Suppressor macrophage (primary cell): ENCODE measurements around the gene SIN3A.
"Not testable (repeated sequence)": the region's sequence is repeated elsewhere in the genome, so short reads cannot be mapped to it uniquely, and the experiment has no call there.

ENCODE experiments used
- DNase-seq, 4 experiments: peaks; one replicate each; pipeline ENCODE4 v3.0.0-alpha.2; 2020 to 2022
- total RNA-seq, 17 experiments: gene quantifications; one replicate each; lab custom pipeline; 2026; ENCODE audit warnings: mixed read lengths in 6 of 17, inconsistent platforms in 3 of 17; lab: John Stamatoyannopoulos, UW

The SIN3A gene
- total RNA-seq, result 20.9 to 64.7 (median 39.8) reads per million in 17 experiments

DNA sequence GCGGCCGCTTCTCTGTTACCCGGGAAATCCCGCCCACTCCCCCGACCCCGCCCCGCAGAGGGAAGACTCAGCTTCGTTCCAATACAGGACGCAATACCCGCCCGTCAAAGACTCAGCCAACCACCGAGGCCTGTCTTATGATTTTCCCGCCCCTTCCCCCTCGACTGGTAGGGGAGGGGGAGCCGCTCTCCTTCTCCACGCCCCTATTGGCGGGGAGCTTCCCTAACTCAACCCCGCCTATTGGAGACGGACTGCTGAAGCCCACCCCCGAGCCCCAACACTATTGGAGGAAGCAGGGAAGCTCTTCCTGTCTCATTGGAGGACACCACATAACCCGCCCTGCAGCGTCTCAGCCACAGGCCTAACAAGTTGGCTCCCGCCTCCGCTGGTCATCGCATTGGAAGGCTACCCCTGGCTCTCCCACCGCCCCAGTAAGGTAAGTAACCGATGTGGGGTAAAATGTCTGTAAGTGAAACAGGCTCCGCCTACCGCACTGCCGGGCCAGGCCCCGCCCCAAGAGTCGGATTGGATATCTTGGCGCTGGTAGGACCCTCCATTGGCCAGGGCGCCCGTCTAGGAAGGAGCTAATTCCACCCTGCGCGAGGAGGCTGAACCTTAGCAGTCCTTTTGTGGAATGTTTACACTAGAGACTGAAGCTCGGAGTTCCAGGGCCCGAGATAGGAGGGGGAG is at the start of gene SIN3A:
SIN3A (minus strand) TSS at position 17 of the 690 bp plus-strand sequence. CDS start 21,315 bp downstream, outside the sequence.
- DNase-seq, result peak; percentile 99 to 100 (median 99)

DNA sequence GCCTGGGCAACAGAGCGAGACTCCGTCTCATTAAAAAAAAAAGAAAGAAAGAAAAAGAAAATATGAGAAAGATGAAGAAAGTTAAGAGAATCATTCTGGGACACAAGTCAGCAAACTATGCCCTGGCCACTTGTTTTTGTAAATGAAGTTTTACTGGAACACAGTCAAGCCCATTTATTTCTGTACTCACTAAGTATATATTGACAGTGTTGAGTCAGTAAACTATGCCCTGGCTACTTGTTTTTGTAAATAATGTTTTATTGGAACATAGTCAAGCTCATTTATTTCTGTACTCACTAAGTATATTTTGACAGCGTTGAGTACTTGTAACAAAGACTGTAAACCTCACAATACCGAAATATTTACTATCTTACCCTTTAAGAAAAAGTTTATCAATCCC is 42.2 kb upstream of the SIN3A start:
- no peak for DNase-seq

GRCh38 chr15:75483961-75484360 is 32.5 kb upstream of the SIN3A start:
- no peak for DNase-seq

DNA sequence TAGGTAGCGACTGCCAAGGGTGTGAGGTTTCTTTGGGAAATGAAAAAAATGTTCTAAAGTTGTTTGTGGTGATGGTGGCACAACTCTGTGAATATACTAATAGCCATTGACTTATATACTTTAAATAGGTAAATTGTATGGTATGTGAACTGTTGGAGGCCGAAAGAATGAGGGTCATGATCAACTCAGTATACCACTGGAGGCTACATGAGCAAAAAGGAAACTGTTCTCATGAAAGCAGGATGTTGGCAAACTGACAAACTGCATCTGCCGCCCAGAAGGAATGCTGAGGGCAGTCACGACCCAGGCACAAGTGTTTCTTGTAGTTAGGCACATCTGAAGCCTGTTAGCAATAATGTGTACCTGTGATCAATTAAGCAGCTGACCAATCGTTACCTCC is 32.1 kb upstream of the SIN3A start:
- not testable (repeated sequence) for DNase-seq

GRCh38 chr15:75483106-75483505 is 31.6 kb upstream of the SIN3A start:
- no peak for DNase-seq

DNA sequence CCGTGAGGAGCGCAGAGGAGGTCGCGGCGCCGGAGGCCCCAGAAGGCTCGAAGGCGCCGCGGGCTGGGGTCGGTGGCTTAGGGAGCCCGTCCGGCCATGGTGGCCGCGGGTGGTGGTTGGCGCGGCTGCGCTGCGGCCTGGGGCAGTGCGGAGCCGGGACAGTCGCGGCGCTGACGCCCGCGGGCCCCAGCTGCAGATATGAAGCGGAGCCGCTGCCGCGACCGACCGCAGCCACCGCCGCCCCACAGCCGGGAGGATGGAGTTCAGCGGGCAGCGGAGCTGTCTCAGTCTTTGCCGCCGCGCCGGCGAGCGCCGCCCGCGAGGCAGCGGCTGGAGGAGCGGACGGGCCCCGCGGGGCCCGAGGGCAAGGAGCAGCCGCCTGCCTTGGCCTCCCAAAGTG is 29.0 kb upstream of the SIN3A start:
- DNase-seq, result not testable (repeated sequence)

DNA sequence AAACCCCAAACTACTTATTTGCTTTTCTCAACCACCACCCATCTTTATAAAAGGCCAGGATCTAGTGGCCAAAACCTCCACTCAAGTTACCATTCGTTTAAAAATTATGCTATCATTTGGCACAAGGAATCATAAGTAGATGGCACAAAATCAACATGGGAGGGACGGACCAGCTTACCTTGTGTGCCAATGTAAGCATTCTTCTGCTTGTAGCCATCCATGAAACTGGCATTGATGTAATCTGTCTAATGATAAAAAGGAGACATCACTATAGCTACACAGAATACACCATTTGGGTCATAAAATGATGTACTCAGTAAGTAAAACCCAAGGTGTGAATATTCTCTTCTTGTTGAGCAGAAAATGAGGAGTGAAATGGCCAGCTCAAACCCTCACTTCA is 28.2 kb upstream of the SIN3A start:
- no peak for DNase-seq

GRCh38 chr15:75477094-75477493 is 25.6 kb upstream of the SIN3A start:
- DNase-seq, result not testable (repeated sequence)

DNA sequence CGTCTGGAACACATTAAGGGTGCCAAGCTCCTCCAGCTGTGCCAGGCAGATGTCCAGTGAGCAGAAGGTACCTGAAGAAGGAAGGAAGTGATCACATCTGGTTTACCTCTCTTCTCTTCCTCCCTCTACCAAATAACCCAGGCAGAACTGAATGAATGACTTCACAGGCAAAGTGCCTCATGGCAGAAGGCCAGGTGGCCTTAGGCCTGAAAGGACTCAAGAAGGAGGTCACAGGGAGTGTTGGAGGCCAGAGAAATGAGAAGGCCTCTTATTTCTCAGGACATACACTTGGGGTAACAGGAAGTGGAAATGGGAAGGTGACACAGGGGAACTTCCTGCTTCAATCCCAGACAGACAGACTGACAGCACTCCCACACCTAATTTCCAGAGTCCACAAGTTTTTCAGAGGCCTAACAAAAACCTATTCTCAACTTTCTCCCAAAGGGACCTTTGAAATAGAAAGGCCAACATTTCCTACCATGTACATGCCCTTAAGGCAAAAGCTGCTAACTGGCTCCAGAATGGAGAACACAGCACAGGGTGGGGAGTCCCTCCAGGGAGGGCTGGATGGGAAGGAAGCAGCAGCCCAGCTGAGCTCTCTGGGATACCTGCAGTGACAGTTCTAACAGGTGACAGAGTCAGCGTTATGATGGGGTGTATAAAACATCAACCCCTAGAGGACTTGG is 17.6 kb upstream of the SIN3A start:
- DNase-seq, result peak in 3 of 4 experiments; percentile 26 to 36 (median 32)

- no peak for DNase-seq
Observed at GRCh38 chr15:75460646-75461045, 9.2 kb upstream of the SIN3A start.

GRCh38 chr15:75459581-75459980 is 8.1 kb upstream of the SIN3A start:
- DNase-seq, result no peak

DNA sequence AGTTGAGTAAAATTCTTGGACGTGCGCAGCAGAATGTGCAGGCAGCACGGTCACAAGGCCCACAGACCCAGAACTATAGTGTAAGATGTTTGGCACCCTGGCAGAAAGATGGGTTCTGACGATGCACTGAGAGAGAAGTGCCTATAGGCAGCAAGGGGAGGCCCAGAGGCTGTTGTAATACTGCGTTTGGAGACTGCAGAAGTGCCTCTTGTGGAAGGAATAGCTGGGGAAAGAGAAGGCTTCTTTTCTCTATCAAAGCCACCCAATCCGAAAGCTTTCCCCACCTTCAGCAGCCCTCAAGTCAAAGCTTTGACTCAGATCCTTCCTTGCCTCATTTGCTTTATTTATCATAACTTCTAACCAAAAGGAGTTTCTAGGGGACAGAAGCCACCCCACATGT is 5.2 kb upstream of the SIN3A start:
- DNase-seq, result peak; percentile 26 to 45 (median 40)

- DNase-seq, result peak; percentile 71 to 86 (median 78)
Observed at GRCh38 chr15:75455982-75456531, 4.6 kb upstream of the SIN3A start.

DNA sequence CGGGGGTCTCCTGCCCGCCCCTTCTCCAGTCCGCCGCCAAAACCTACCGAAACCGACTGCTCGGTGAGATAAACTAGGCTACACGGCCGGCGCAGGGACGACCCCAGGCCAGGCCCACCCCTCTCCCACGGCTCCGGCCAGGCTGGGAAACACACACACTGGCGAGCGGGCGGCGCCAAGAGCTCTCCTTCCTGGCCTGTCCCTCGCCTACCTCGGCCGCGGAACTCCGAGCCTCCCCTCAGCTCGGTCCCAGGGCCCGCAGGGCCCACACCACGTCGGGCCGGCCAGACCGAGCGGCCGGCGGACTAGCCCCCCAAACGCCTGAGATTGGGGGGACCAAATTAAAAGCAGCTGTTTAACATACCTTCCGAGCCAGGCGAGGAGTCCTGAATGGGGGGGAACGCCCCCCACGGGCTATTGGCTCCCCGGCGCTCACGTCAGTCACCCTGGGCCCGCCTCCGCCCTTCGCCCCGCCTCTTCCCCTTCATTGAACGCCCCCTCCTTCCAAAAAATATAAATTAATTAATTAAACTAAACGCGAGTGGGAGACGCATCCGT is 4.0 kb upstream of the SIN3A start:
- peak; percentile 87 to 94 (median 92) for DNase-seq

DNA sequence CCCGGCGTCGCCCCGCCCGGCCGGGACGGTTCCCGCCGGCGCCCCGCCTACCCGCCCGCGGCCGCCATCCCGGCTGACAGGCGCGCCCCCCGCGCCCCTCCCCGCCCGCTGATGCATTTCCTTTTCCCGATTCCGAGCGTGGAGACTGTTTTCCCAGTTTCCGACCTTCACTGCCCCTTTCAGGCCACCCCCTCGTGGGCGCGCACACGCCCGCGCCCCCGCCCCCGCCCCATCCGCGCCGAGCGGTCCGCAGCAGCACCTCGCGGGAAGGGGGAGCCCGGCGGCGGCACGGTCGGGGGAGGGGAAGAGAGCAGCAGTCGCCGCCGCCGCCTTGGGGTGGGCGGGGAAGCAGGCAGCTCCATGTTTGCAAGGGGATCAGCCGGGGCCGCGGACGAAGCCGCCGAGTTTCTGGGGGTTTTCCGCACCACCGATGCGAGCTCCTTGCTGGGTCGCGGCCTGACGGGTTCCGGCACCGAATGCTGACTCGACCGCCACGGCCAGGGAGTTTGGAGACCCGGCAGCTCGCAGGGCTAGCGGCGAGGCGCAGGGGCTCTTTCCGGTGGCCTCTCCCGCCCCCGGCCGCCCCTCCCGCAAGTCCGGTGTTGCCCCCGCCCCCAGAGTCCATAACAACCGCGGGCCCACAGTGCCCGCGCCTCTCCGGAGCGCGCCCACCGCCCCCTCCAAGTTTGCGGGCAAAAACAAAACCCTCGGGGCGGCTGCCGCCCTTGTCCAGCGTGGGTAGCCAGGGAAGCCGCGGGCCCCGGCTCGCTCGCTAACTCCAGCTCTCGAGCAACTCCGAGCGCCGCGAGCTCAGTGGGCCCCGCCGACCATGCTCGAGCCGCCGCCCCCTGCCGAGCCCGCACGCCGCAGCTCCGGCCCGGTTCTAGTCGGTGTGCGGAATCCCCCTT is 3.2 kb upstream of the SIN3A start:
- peak; percentile 17 to 89 (median 64) for DNase-seq

- peak; percentile 99 to 100 (median 100) for DNase-seq
Observed at GRCh38 chr15:75453703-75454470, 2.4 kb upstream of the SIN3A start.

DNA sequence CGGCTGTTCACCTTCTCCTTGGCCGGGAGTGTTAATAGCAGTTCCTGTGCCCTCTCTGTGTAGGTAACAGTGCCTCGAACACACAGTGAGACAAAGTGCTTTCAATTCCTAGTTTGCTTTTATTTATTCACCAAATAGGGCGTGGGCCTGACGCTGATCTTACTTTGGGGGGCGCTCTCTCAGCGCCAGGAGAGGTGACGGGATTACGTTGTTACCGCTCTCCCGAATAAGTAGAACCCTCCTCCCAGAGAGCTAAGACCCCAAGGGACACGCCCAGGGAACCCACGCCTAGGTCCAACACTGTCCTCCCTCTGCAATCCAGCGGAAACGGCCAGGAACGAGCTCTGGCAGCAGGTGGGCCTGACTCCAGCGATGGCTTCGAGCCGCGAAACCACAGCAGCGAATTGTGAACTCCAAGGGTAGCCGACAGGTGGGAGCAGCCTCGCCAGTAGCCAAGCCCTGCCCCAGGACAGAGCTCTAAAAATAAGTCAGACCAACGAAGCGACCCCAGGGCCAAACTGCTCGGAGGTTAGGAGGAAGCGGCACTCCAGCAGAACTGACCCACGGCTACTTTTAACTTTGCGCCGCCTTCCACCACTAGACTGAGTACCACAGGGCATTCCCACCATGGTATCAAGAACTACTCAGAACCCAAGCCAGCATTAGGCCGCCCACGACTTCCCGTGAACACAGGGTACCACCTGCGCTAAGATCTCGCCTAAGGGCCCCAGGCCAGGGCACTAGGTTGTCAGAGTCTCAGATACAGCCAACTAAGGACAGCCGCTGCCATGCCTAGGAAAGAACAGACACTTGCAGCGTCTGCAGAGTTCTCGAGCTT is 1.6 kb upstream of the SIN3A start:
- peak; percentile 5 to 60 (median 41) for DNase-seq

- peak; percentile 82 to 92 (median 90) for DNase-seq
Observed at GRCh38 chr15:75452364-75452864, 924 bp upstream of the SIN3A start.

DNA sequence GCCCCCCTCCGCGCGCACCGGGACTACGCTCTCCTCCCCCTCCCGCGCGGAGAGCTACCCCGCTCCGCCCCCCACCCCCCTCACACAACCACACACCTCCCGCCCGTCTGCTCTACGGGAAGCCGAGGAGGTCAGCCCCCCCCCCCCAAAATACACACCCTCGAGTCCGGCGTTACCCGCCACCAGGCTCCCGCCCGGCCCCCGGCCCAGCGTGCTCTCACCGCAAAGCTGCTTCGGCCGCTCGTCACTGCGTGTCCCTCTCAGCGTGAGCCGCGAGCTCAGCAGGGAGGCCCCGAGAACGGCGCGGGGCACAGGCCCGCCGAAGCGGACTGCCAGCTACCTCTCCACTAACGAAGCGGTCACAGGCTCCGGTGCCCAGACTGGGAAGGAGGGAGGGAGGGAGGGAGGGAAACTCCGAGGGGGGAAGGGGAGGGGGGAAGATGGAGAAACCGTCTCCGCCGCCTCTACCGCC is 252 bp downstream of the SIN3A start:
- DNase-seq, result no peak
